SW 1271 (cell line): ENCODE data around the gene MAST4.

Source experiments
- DNase-seq, 2 experiments: peaks; one replicate each; lab custom pipeline; 2025; lab: John Stamatoyannopoulos, UW

MAST4 gene

DNA sequence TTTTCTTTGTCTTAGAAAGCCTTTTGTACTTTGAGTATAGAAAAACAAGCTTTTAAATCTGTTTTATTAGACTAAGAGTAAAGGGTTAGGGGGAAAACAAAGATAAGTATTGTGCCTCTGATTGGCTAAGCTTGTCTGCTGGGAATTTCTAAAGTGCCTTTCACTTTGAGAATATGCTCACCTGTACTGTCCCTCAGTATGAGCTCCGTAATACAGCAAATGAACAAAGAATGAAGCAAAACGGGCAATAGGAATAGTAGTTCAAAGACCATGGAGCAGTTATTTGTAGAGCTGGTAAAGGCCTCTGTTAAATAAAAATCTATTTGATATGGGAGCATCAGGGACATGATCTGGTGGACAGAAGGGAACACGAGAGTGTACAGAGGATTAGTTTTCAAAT, 277.8 kb downstream of the MAST4 start:
- DNase-seq = no peak

- DNase-seq = no peak
Observed at GRCh38 chr5:66875315-66875714, 279.1 kb downstream of the MAST4 start.

- no peak for DNase-seq
Observed at GRCh38 chr5:66876266-66876807, 280.1 kb downstream of the MAST4 start.

- no peak for DNase-seq
Observed at GRCh38 chr5:66877843-66878242, 281.6 kb downstream of the MAST4 start.

- DNase-seq = no peak
Observed at GRCh38 chr5:66880401-66880800, 284.2 kb downstream of the MAST4 start.

DNA sequence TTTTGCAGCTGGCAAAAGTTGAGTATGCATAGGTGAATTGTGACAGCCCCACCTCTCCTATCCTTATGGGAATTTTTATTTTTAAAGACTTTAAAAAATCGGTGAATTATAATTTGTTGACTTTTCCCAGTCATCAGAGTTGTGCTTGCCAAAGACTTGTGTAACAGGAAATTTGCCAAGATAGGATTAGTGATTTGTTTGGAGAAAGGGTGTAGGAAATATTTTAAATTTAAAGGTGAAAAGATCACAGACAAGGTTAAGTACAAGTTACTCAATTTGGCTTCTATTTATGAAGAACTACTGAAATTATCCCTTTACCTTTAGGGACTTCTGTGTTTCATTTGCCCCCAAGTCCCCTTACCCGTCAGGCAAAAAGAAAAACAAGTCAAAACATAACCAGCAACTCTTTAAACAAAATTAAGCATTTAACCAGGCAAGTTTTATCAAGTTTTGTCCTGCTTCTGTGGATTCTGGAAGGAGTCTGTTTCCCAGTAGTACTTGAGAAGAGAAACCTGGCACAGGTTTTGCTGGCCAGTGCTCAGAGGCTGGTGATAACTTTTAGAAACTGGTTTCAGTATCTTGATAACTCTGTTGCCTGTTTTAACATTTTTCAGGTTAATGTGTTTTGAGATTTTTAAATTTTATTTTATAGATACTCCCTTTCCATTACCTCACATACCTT, 285.4 kb downstream of the MAST4 start:
- no peak for DNase-seq

GRCh38 chr5:66882606-66883227, 286.5 kb downstream of the MAST4 start:
- DNase-seq = no peak

DNA sequence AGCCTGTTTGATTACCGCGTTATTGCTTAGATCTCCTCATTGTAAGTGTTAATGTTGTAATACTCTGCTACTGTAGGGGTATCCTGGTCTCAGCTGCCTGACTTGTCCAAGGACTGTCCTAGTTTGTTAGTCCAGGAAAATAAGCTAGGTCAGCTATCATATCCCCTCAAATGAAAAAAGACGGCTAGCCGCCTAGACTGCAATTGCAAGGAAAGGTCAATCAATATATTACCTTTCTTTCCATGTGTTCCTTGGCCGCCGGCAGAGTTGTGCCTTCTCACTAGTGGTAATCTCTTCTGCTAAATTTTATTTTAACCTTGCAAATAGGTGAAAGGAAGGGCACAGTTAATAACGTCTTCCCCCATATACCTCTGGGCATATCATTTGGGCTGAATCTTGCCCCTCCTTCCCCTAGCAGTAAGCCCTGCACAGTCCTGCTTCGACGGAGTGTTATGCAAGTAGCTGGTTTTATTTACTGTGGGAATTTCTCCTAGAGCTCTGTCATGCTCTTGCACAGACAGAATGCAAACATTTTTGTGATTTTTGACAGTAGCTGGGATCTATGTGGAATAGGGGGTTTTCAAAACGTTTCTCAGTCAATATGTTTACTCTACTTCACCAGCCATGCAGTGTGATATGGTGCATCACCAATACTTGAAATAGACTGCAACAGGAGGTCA, 288.5 kb downstream of the MAST4 start:
- DNase-seq = no peak

- DNase-seq = no peak
Observed at GRCh38 chr5:66886941-66887340, 290.7 kb downstream of the MAST4 start.

GRCh38 chr5:66888613-66889012, 292.4 kb downstream of the MAST4 start:
- DNase-seq = no peak

DNA sequence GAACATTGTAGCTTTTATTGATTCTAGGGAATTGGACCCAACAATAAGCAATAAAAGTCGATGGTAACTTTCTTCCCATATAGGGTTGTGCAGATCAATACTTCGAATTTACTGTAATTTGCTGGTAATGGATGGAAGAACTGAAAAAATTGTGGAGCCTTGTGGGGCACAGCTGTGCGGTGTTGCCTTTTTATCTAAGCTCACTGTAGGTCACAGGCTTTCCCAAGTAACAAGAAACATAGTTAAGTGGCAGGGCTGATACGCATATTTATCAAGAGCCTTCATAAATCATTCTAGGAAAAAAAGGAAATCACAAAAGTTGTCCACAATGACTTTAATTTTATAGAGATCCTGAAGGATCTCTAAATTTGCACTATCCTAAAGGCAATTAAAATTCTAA, 292.9 kb downstream of the MAST4 start:
- DNase-seq = no peak

GRCh38 chr5:66889524-66889923, 293.3 kb downstream of the MAST4 start:
- DNase-seq = no peak

DNA sequence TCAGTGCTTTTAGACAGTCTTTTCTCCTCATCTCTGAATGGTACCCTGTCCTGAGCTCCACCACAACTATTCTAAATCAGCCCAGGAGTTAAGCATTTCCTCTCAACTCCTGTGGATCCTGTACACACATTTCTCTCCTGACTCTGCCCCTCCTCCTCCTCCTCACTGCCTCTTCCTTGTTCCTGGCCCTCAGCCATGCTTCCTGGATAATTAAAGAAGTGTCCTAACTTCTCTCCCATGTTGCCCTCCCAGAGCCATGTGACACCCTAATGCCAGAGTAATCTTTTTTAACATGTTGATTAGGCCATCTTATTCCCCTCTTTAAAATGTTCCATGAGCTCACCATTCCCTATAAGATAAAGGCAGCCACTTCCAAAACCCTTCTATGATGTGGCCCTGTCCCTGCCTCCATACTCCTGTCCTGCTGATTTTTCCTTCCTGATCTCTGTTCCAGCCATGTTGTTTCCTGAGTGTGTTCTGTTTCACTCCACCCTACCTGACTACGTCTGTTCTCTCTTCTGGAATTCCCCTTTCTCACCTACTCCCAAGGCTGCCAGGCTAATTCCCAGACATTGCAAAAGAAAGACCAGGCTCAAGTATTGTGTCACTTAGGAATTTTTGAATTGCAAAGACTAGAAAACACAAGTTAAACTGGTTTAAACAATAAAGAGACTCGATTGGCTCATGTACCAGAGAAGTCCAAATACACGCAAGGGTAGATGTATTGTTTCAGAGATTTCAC, 295.2 kb downstream of the MAST4 start:
- DNase-seq = no peak

DNA sequence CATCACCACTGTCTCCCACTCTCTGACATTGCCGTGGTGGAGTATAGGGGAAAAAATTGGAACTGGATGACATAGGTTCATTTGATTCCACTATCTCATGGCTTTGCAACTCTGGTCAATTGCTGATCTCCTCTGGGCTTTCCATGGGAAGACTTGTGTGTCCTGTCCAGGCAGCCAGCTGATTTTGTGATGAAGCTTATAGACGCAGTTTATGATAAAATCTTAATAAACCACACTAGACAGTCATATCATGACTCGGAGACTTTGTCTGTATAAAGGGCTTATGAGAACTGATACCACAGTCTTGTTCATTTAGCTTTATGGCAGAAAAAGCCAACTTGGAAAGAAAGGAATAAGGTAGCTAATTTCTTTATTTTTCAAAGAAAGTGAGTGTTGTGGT, 296.5 kb downstream of the MAST4 start:
- no peak for DNase-seq

GRCh38 chr5:66894480-66895240, 298.5 kb downstream of the MAST4 start:
- DNase-seq = no peak

GRCh38 chr5:66896171-66896570, 300.0 kb downstream of the MAST4 start:
- DNase-seq = no peak

- no peak for DNase-seq
Observed at GRCh38 chr5:66897356-66897755, 301.2 kb downstream of the MAST4 start.

GRCh38 chr5:66898241-66898995, 302.2 kb downstream of the MAST4 start:
- no peak for DNase-seq

DNA sequence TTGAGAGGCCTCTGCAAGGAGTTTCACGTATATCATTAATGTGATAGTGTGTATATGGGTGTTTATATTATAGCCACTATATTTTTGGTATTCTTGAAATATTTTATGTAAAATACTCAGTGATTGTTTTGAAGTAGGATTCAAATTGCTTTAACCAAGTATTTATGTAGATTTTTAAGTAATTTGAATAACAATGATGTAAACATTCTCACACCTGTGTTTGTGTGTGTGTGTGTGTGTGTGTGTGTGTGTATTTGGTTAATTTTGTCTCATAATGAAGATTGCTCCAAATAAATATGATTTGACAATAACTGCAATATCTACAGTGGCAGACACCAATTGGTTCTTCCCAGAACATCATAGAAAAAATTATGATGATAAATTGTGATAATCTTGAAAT, 307.0 kb downstream of the MAST4 start:
- no peak for DNase-seq

GRCh38 chr5:66903709-66904108, 307.5 kb downstream of the MAST4 start:
- DNase-seq = no peak

DNA sequence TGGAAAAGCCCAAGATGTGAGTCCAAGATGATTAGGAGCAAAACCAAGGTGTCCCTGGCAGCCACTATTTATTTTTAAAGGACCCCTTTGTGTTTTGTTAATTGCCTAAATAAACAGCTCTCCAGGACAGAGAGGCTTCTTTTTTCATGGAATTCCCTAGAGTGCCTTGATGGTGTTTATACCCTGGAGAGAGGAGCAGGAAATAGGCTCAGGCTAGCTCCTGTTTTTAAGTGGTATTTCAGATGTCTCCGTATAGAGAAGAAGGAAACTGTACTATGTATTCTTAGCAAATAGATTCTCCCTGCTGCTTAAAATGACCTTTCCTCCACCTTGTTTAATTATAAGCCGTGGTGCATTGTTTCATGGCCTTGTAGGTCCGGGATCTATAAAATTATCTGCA, 308.0 kb downstream of the MAST4 start:
- DNase-seq = no peak
